ENCODE data around the gene MARCHF9. TPM values are rescaled to one million over a fixed set of nuclear protein-coding genes. Genes with fewer than 3 reads are reported as not detected.

Gene MARCHF9
- total RNA-seq, 1 experiment from 2014 or later: 21.8 TPM

DNA sequence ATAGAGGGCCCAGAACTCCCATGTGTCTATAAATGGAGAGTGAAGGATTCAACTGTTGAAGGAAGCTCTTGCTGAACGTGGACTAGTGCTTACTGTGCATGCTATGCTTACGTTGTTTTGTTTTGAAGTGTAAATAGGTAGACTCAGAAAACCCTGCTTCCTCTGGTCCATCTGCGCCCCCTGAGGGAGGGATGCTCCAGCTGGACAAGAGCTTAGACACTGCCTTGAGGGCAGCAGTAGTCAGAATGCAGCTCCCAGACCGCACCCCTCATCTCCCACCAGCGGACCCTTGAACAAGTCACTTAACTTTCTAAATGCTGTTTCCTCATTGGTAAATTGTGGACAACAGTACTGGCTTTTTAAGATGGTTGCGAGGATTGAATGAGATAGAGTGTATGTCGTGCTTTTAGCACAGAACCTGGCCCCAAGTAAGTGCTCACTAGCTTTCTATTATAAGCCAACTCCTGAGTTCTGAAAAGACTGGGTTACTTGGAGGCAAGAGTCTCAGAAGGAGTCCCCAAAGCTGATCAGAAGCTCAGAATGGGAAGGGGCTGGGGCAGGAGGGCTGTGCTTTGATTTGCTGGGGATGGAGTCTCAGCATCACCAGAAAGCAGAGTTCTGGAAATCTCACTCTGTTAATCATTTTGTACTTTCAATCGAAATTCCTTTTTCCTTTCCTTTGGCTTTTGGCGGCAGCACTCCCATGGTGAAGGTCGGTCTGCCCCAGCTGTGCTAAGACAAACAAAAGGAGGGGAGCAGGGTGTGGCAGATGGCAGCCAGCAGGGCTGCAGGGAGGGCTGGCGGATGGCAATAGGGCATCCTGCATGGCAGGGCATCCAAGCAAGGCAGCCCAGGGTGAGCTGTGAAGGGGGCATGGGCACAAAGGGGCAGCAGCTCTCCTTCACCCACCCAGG, 31.9 kb upstream of the MARCHF9 start (continued):
- TF ChIP-seq POLR2AphosphoS5 (IDR thresholded peaks at IDR 0.05; ENCODE audit: low read depth, low read length): no peak
- no peak for TF ChIP-seq EGR1 (IDR thresholded peaks at IDR 0.05; ENCODE audit: low read depth)
- no peak for TF ChIP-seq ELF1 (IDR thresholded peaks at IDR 0.05; ENCODE audit: borderline replicate concordance, low read depth)
- no peak for TF ChIP-seq CBX3 (IDR thresholded peaks at IDR 0.05; ENCODE audit: low read depth)
- no peak for TF ChIP-seq SRF (IDR thresholded peaks at IDR 0.05; ENCODE audit: low read depth)

DNA sequence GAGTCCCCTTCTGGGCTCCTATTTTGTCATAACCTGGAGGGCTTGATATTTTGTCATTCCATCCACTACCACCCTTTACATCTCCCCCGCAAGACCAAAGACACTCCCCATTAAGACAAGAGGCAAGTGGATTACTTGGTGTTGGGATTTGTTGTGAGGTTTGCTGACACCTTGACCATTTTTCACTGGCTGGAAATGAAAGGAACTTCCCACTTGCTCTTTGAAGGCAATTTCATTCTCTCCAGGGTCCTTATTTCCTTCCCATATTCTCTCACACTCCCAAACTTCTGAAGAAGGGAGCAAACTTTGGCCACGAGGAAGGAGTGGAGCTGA, 31.3 kb upstream of the MARCHF9 start:
- Histone ChIP-seq H3K79me2 (ENCODE audit: insufficient read depth, low read length) (no peaks in the 10 kb centered on the region), H3K36me3 (ENCODE audit: control insufficient read depth in 1 of 2, insufficient read depth in 2 of 2, low read length in 2 of 2) (peaks cover 4 to 7% of the 10 kb centered on the region in 2 experiments; a peak in 3 of 4 replicates), H3K4me2 (ENCODE audit: low read length) (no peak overlapping the region), H2AFZ (ENCODE audit: low read depth, low read length, poor library complexity, severe bottlenecking) (no peak overlapping the region), H4K20me1 (ENCODE audit: insufficient read depth) (no peaks in the 10 kb centered on the region), H3K9me2 (ENCODE audit: insufficient read depth) (no peaks in the 10 kb centered on the region), H3K27ac (ENCODE audit: low read depth, low read length) (no peak overlapping the region), H3K4me3 (replicated peaks in 1 of 2; ENCODE audit: low read depth in 1 of 2, low read length in 2 of 2) (no peak overlapping the region), H3K4me1 (ENCODE audit: control insufficient read depth in 1 of 2, insufficient read depth in 2 of 2, low read length in 2 of 2) (peaks cover 7 to 18% of the 10 kb centered on the region in 2 experiments; a peak in 3 of 4 replicates), H3K27me3 (ENCODE audit: insufficient read depth, low read length) (no peaks in the 10 kb centered on the region), H3K9ac (ENCODE audit: low read length) (no peak overlapping the region), H3K9me3 (ENCODE audit: control insufficient read depth in 1 of 2, insufficient read depth in 1 of 2, low read depth in 1 of 2, low read length in 2 of 2) (no peaks in the 10 kb centered on the region)
- intact Hi-C loops (cut with micrococcal nuclease): no loop called here
- BruUV-seq (replicated peaks): no TSS peak
- ATAC-seq (no peak), DNase-seq (ENCODE audit: low read depth, low spot score) (no peak)
- RAD21 ChIA-PET (ENCODE audit: low non-redundant PET in 1 of 2, low total read pairs in 2 of 2, uncharacterized antibody in 2 of 2, unreplicated experiment in 2 of 2): no interaction called here
- POLR2A ChIA-PET: no interaction called here
- CTCF ChIA-PET: no interaction called here
- TF ChIP-seq CBX3 (IDR thresholded peaks at IDR 0.05; ENCODE audit: low read depth) (no peak), FOSL1 (IDR thresholded peaks at IDR 0.05; ENCODE audit: low read depth) (no peak), EZH2 (IDR thresholded peaks at IDR 0.05) (no peak), SP1 (IDR thresholded peaks at IDR 0.05; ENCODE audit: low read depth) (no peak), SIN3A (IDR thresholded peaks at IDR 0.05; ENCODE audit: low read depth) (no peak), RAD21 (IDR thresholded peaks at IDR 0.05; ENCODE audit: low read depth) (no peak), ZNF274 (IDR thresholded peaks at IDR 0.05; ENCODE audit: low read depth, low read length) (no peak), ELF1 (IDR thresholded peaks at IDR 0.05; ENCODE audit: borderline replicate concordance, low read depth) (no peak), EZH2phosphoT487 (IDR thresholded peaks at IDR 0.05; ENCODE audit: borderline replicate concordance) (no peak), YY1 (IDR thresholded peaks at IDR 0.05; ENCODE audit: extremely low read depth, insufficient replicate concordance, low read depth, low read length) (no peak), ZFX (IDR thresholded peaks at IDR 0.05) (no peak), POLR2AphosphoS5 (IDR thresholded peaks at IDR 0.05; ENCODE audit: low read depth, low read length) (no peak), POLR2A (IDR thresholded peaks at IDR 0.05; ENCODE audit: borderline replicate concordance, extremely low read depth, insufficient read depth, insufficient read length) (no peak), TCF7L2 (IDR thresholded peaks at IDR 0.05; ENCODE audit: borderline replicate concordance, extremely low read depth, insufficient read depth, insufficient read length) (no peak), EGR1 (IDR thresholded peaks at IDR 0.05; ENCODE audit: low read depth) (no peak), CEBPB (IDR thresholded peaks at IDR 0.05; ENCODE audit: low read depth) (no peak)
- TF ChIP-seq, protein P1, sequence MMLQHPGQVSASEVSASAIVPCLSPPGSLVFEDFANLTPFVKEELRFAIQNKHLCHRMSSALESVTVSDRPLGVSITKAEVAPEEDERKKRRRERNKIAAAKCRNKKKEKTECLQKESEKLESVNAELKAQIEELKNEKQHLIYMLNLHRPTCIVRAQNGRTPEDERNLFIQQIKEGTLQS (IDR thresholded peaks at IDR 0.05): no peak
- TF ChIP-seq, protein P2, sequence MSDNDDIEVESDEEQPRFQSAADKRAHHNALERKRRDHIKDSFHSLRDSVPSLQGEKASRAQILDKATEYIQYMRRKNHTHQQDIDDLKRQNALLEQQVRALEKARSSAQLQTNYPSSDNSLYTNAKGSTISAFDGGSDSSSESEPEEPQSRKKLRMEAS (IDR thresholded peaks at IDR 0.05): no peak
- TF ChIP-seq, protein P3, sequence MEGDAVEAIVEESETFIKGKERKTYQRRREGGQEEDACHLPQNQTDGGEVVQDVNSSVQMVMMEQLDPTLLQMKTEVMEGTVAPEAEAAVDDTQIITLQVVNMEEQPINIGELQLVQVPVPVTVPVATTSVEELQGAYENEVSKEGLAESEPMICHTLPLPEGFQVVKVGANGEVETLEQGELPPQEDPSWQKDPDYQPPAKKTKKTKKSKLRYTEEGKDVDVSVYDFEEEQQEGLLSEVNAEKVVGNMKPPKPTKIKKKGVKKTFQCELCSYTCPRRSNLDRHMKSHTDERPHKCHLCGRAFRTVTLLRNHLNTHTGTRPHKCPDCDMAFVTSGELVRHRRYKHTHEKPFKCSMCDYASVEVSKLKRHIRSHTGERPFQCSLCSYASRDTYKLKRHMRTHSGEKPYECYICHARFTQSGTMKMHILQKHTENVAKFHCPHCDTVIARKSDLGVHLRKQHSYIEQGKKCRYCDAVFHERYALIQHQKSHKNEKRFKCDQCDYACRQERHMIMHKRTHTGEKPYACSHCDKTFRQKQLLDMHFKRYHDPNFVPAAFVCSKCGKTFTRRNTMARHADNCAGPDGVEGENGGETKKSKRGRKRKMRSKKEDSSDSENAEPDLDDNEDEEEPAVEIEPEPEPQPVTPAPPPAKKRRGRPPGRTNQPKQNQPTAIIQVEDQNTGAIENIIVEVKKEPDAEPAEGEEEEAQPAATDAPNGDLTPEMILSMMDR (IDR thresholded peaks at IDR 0.05 in 2 of 3, conservative IDR thresholded peaks at IDR 0.05 in 1 of 3; ENCODE audit: borderline replicate concordance in 1 of 3, insufficient read depth in 1 of 3, low read depth in 2 of 3, low read length in 2 of 3): no peak

Measured in HCT116 (cell line).